Activated CD8-positive, alpha-beta memory T cell treated with anti-CD3 and anti-CD28 coated beads for 1 hour (primary cell): Measurements from ENCODE around the gene COPS8.

ENCODE experiments used
- DNase-seq, 2 donors: peaks; one replicate each; pipeline ENCODE4 v3.0.0-alpha.2; 2020; ENCODE audit warnings: low read depth in 1 of 2; ENCODE audit errors: extremely low read depth in 1 of 2

The COPS8 gene

GRCh38 chr2:237129625-237130263 lies 44.1 kb downstream of the COPS8 start:
- DNase-seq: no peak

GRCh38 chr2:237130562-237131421 lies 45.1 kb downstream of the COPS8 start:
- DNase-seq: no peak

- no peak for DNase-seq
Observed at GRCh38 chr2:237131749-237132533, 46.3 kb downstream of the COPS8 start.

- DNase-seq: no peak
Observed at GRCh38 chr2:237132799-237133198, 47.1 kb downstream of the COPS8 start.

GRCh38 chr2:237134321-237135230 lies 48.9 kb downstream of the COPS8 start:
- DNase-seq: no peak

- no peak for DNase-seq
Observed at GRCh38 chr2:237136824-237137223, 51.1 kb downstream of the COPS8 start.

- DNase-seq: no peak
Observed at GRCh38 chr2:237137626-237138323, 52.1 kb downstream of the COPS8 start.

- DNase-seq: no peak
Observed at GRCh38 chr2:237139123-237139675, 53.5 kb downstream of the COPS8 start.

- no peak for DNase-seq
Observed at GRCh38 chr2:237140689-237141285, 55.1 kb downstream of the COPS8 start.

- DNase-seq: no peak
Observed at GRCh38 chr2:237141571-237142051, 55.9 kb downstream of the COPS8 start.

GRCh38 chr2:237143118-237143517 lies 57.4 kb downstream of the COPS8 start:
- DNase-seq: no peak

GRCh38 chr2:237143676-237144440 lies 58.2 kb downstream of the COPS8 start:
- DNase-seq: no peak

GRCh38 chr2:237144516-237144915 lies 58.8 kb downstream of the COPS8 start:
- no peak for DNase-seq

- DNase-seq: no peak
Observed at GRCh38 chr2:237147317-237147716, 61.6 kb downstream of the COPS8 start.

GRCh38 chr2:237148624-237149023 lies 62.9 kb downstream of the COPS8 start:
- no peak for DNase-seq

- no peak for DNase-seq
Observed at GRCh38 chr2:237149425-237149824, 63.7 kb downstream of the COPS8 start.
